Neural progenitor cell (in vitro differentiated cells): ENCODE data around the gene ULK4. TPM values are rescaled to one million over a fixed set of nuclear protein-coding genes. Genes with fewer than 3 reads are reported as not detected.
"Not testable (repeated sequence)": the region's sequence is repeated elsewhere in the genome, so short reads cannot be mapped to it uniquely, and the experiment has no call there.

Experiments
- DNase-seq: peaks from one replicate; pipeline ENCODE4 v3.0.0-alpha.2; 2016; ENCODE audit warnings: low spot score
- H2AFZ ChIP-seq: fragments of 200-600 bp; sonication (generic); replicated peaks from 2 replicates; pipeline ENCODE4 v1.6.1; 2016; ENCODE audit warnings: antibody characterized with exemption
- H3F3A ChIP-seq: fragments of 200-600 bp; sonication (generic); 2 replicates; pipeline ENCODE4 v1.6.1; 2016; ENCODE audit warnings: antibody characterized with exemption, low read depth
- H3K27ac ChIP-seq: fragments of 200-600 bp; sonication (generic); 2 replicates; pipeline ENCODE4 v1.5.1; 2016; ENCODE audit warnings: mild to moderate bottlenecking
- H3K27me3 ChIP-seq: fragments of 200-600 bp; sonication (generic); 2 replicates; pipeline ENCODE4 v1.6.1; 2016; ENCODE audit warnings: mild to moderate bottlenecking, moderate library complexity
- H3K36me3 ChIP-seq: fragments of 200-600 bp; sonication (generic); 2 replicates; pipeline ENCODE4 v1.5.1; 2016
- H3K4me1 ChIP-seq: fragments of 200-600 bp; sonication (generic); 2 replicates; pipeline ENCODE4 v1.6.1; 2016; ENCODE audit warnings: mixed run types
- H3K4me2 ChIP-seq: fragments of 200-600 bp; sonication (generic); 2 replicates; pipeline ENCODE4 v1.6.1; 2016
- H3K4me3 ChIP-seq: fragments of 200-600 bp; sonication (generic); 2 replicates; pipeline ENCODE4 v1.5.1; 2016
- H3K79me2 ChIP-seq: fragments of 200-600 bp; sonication (generic); 2 replicates; pipeline ENCODE4 v1.6.1; 2016; ENCODE audit warnings: low read depth
- H3K9ac ChIP-seq: fragments of 200-600 bp; sonication (generic); 2 replicates; pipeline ENCODE4 v1.6.1; 2016
- H3K9me3 ChIP-seq: fragments of 200-600 bp; sonication (generic); 2 replicates; pipeline ENCODE4 v1.5.1; 2016; ENCODE audit warnings: low read depth
- H4K20me1 ChIP-seq: fragments of 200-600 bp; sonication (generic); 2 replicates; pipeline ENCODE4 v1.6.1; 2016; ENCODE audit warnings: low read depth
- H3K27ac Mint-ChIP-seq: 3 replicates; pipeline ENCODE4 v1.8.0; 2021; ENCODE audit warnings: mixed read lengths
- H3K27me3 Mint-ChIP-seq: 2 replicates; pipeline ENCODE4 v1.8.0; 2022; ENCODE audit warnings: low read depth, mild to moderate bottlenecking, inconsistent platforms, moderate library complexity, mixed read lengths; ENCODE audit not compliant: insufficient read depth
- H3K36me3 Mint-ChIP-seq: 3 replicates; pipeline ENCODE4 v1.8.0; 2021; ENCODE audit warnings: mixed read lengths
- H3K4me1 Mint-ChIP-seq: 3 replicates; pipeline ENCODE4 v1.8.0; 2021; ENCODE audit warnings: mixed read lengths
- H3K4me3 Mint-ChIP-seq: 3 replicates; pipeline ENCODE4 v1.8.0; 2021; ENCODE audit warnings: mild to moderate bottlenecking, moderate library complexity, mixed read lengths
- H3K9me3 Mint-ChIP-seq: 3 replicates; pipeline ENCODE4 v1.8.0; 2020; ENCODE audit warnings: mixed read lengths
- CTCF ChIP-seq: fragments of 200-600 bp; sonication (generic); IDR thresholded peaks from 2 replicates; pipeline ENCODE4 v1.5.1; 2017; ENCODE audit warnings: antibody characterized with exemption, mild to moderate bottlenecking
- EZH2 ChIP-seq: fragments of 200-600 bp; sonication (generic); IDR thresholded peaks from 2 replicates; pipeline ENCODE4 v1.6.1; 2017; ENCODE audit warnings: antibody characterized with exemption, mild to moderate bottlenecking, moderate library complexity
- EZH2phosphoT487 ChIP-seq: fragments of 200-600 bp; sonication (generic); IDR thresholded peaks from 2 replicates; pipeline ENCODE4 v1.6.1; 2017; ENCODE audit warnings: antibody characterized with exemption
- total RNA-seq: library from RNA; depleted of rRNA; stranded (reverse); fragments of >200 nt; gene quantifications from 2 replicates; pipeline ENCODE4 v1.2.3, GENCODE V29; 2015; ENCODE audit warnings: low replicate concordance

The ULK4 gene
- total RNA-seq, 1 donor from 2014 or later = 33.0 TPM

DNA sequence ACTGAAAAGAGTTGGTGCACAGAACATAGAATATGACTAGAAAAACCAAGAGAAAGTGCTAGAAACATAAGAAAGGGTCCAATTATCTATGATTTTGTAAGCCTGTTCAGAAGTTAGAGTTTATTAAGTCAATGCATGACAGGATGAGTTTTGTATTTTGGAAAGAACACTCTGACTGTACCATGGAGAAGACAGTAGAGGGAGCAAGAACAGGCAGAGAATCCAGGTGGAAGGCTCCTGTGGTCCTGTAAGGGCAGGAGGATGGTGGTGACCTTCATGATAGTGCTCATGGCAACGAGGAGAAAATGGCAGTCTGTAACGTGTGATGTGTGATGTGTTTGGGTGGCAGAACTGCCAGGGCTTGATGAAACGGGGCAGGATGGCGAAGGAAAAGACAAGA, 513.5 kb downstream of the ULK4 start:
- no peaks in the 10 kb centered on the region for H3K27me3 ChIP-seq
- Mint-ChIP-seq H3K9me3 (no peaks in the 10 kb centered on the region), H3K27ac (no peak overlapping the region), H3K4me3 (no peak overlapping the region), H3K27me3 (peaks cover 2% of the 10 kb centered on the region), H3K36me3 (no peaks in the 10 kb centered on the region), H3K4me1 (no peaks in the 10 kb centered on the region)
- H3K9ac ChIP-seq = no peak overlapping the region
- H2AFZ ChIP-seq = no peak overlapping the region
- no peak overlapping the region for H3K27ac ChIP-seq
- H3K36me3 ChIP-seq = no peaks in the 10 kb centered on the region
- TF ChIP-seq EZH2 (no peak), CTCF (no peak), EZH2phosphoT487 (no peak)
- no peaks in the 10 kb centered on the region for H4K20me1 ChIP-seq
- H3K4me3 ChIP-seq = no peak overlapping the region
- no peak for DNase-seq
- no peaks in the 10 kb centered on the region for H3K9me3 ChIP-seq
- H3K79me2 ChIP-seq = no peaks in the 10 kb centered on the region
- no peak overlapping the region for H3K4me2 ChIP-seq
- H3F3A ChIP-seq = no peaks in the 10 kb centered on the region
- H3K4me1 ChIP-seq = no peaks in the 10 kb centered on the region

DNA sequence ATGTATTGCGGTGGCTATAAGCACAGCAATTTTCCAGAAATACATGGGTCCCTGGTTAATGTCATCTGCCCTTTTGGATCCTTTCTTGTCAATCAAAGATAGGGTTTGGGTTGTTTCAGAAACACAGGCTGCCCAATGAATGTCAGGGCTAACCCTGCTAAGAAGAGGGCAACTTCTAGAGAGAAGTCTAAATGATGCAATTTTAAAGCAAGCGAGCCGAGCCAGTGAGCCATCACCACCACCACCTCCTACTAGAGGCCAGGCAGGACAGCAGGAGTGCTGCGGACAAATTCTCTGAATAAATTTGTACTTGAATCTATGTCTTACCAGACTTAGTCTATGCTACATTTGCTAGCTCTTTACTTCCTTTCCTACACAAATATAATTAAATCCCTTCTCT, 514.2 kb downstream of the ULK4 start:
- Histone ChIP-seq H3K4me1 (no peaks in the 10 kb centered on the region), H2AFZ (no peak overlapping the region), H3K79me2 (no peaks in the 10 kb centered on the region), H3K9ac (no peak overlapping the region), H3K27ac (no peak overlapping the region), H3K9me3 (no peaks in the 10 kb centered on the region), H3K4me3 (no peak overlapping the region), H3F3A (no peaks in the 10 kb centered on the region), H4K20me1 (no peaks in the 10 kb centered on the region), H3K36me3 (no peaks in the 10 kb centered on the region), H3K27me3 (no peaks in the 10 kb centered on the region), H3K4me2 (no peak overlapping the region)
- H3K27ac Mint-ChIP-seq = no peak overlapping the region
- no peaks in the 10 kb centered on the region for H3K36me3 Mint-ChIP-seq
- H3K27me3 Mint-ChIP-seq = peaks cover 2% of the 10 kb centered on the region
- H3K9me3 Mint-ChIP-seq = no peaks in the 10 kb centered on the region
- no peaks in the 10 kb centered on the region for H3K4me1 Mint-ChIP-seq
- DNase-seq = no peak
- TF ChIP-seq CTCF (no peak), EZH2phosphoT487 (no peak), EZH2 (no peak)
- H3K4me3 Mint-ChIP-seq = no peak overlapping the region

DNA sequence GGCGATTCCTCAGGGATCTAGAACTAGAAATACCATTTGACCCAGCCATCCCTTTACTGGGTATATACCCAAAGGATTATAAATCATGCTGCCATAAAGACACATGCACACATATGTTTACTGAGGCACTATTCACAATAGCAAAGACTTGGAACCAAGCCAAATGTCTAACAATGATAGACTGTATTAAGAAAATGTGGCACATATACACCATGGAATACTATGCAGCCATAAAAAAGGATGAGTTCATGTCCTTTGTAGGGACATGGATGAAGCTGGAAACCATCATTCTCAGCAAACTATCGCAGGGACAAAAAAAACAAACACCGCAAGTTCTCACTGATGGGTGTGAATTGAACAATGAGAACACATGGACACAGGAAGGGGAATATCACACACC, 515.6 kb downstream of the ULK4 start:
- not testable (repeated sequence) for H3K4me2 ChIP-seq, H3K27ac Mint-ChIP-seq, H3K4me3 ChIP-seq, H3K27me3 ChIP-seq, H2AFZ ChIP-seq, H4K20me1 ChIP-seq, H3K79me2 ChIP-seq, H3K9me3 Mint-ChIP-seq, H3K9ac ChIP-seq, H3F3A ChIP-seq, H3K27ac ChIP-seq, H3K27me3 Mint-ChIP-seq, H3K4me1 Mint-ChIP-seq, H3K36me3 ChIP-seq, DNase-seq, H3K9me3 ChIP-seq, H3K4me1 ChIP-seq, H3K36me3 Mint-ChIP-seq, H3K4me3 Mint-ChIP-seq

- no peaks in the 10 kb centered on the region for H3K9me3 ChIP-seq
- H3K27ac ChIP-seq = no peak overlapping the region
- Mint-ChIP-seq H3K4me3 (no peak overlapping the region), H3K27ac (no peak overlapping the region), H3K9me3 (peaks cover 2% of the 10 kb centered on the region), H3K36me3 (no peaks in the 10 kb centered on the region), H3K27me3 (no peaks in the 10 kb centered on the region), H3K4me1 (peaks cover 4% of the 10 kb centered on the region)
- H2AFZ ChIP-seq = no peak overlapping the region
- H3K9ac ChIP-seq = no peak overlapping the region
- no peaks in the 10 kb centered on the region for H4K20me1 ChIP-seq
- no peak overlapping the region for H3K4me3 ChIP-seq
- TF ChIP-seq EZH2 (no peak), EZH2phosphoT487 (no peak), CTCF (no peak)
- DNase-seq = no peak
- H3F3A ChIP-seq = no peaks in the 10 kb centered on the region
- no peaks in the 10 kb centered on the region for H3K79me2 ChIP-seq
- no peaks in the 10 kb centered on the region for H3K27me3 ChIP-seq
- no peaks in the 10 kb centered on the region for H3K4me1 ChIP-seq
- no peaks in the 10 kb centered on the region for H3K36me3 ChIP-seq
- H3K4me2 ChIP-seq = no peak overlapping the region
Observed at GRCh38 chr3:41441568-41441967, 520.3 kb downstream of the ULK4 start.
